ENCODE data around the gene FAM163A.
"Not testable (repeated sequence)": the region's sequence is repeated elsewhere in the genome, so short reads cannot be mapped to it uniquely, and the experiment has no call there.

The FAM163A gene

DNA sequence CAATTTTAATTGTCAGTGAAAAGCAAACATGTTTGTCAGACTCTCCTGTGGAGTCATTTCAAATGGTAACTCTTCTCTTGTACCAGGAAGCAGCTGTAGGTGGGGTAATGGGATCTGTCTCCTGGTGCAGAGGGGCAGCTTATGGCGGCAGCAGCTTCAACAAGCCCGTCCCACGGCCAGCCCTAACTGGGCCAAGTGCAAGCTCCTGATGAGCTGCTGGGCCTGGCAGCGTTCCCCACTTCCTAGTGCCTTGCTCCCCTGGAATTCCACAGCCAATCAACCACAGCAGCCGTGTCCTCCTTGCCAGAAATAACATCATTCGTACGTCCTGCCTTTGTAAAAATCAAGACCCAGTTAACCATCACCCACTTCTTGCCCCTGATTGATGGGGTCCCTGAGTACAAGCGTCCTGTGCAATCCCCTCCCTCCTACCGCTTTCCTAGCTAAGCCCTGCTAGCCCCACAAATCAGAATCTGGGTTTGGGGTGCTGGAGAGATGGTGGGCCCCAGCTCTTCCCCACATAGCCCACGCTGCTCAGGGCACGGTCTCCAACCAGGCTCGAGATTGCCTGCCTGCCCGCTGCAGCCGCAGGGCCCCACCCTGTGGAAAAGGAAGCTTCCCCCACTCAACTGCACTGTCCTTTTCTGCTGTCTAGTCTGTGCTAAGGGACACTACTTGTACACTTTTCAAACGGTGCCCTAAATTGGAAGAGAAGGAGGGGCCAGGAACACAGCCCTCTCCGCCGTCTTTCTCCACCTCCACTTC, 73.3 kb downstream of the FAM163A start:
- no peak for DNase-seq (ENCODE audit: low read depth)

- DNase-seq (ENCODE audit: low read depth): no peak
Measured at GRCh38 chr1:179817056-179817455, 74.0 kb downstream of the FAM163A start.

GRCh38 chr1:179817789-179818188, 74.7 kb downstream of the FAM163A start:
- no peak for DNase-seq (ENCODE audit: low read depth)

- DNase-seq (ENCODE audit: low read depth): no peak
Measured at GRCh38 chr1:179818260-179818659, 75.2 kb downstream of the FAM163A start.

- no peak for DNase-seq (ENCODE audit: low read depth)
Measured at GRCh38 chr1:179818743-179819173, 75.7 kb downstream of the FAM163A start.

GRCh38 chr1:179820226-179820970, 77.3 kb downstream of the FAM163A start:
- no peak for DNase-seq (ENCODE audit: low read depth)

- DNase-seq (ENCODE audit: low read depth): no peak
Measured at GRCh38 chr1:179821524-179821923, 78.4 kb downstream of the FAM163A start.

DNA sequence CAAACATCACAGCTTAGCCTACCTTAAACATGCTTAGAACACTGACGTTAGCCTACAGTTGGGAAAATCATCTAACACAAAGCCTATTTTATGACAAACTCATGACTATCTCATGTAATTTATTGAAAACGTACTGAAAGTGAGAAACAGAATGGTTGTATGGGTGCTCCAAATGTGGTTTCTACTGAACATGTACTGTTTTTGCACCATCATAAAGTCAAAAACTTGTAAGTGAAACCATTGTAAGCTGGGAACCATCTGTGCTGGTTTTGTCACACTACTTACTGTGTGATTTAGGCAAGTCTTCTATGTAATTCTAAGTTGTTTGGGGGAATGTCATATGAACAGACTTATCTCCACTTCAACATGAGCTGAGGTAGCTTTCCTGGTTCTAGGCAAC, 79.0 kb downstream of the FAM163A start:
- DNase-seq (ENCODE audit: low read depth): no peak

DNA sequence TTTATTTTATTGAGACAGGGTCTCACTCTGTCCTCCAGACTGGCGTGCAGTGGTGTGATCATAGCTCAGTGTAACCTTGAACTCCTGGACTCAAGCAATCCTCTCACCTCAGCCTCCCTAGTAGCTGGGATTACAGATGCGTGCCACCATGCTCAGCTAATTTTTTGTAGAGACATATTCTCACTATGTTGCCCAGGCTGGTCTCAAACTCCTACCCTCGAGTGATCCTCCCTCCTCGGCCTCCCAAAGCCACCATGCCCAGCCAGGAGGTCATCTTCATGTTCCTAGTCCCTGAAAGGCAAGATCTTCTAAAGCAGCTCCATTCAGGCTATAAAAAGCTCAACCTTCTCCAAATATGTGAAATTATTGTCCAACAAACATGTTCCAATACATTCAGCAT, 80.6 kb downstream of the FAM163A start:
- DNase-seq (ENCODE audit: low read depth): no peak

GRCh38 chr1:179824265-179824664, 81.2 kb downstream of the FAM163A start:
- no peak for DNase-seq (ENCODE audit: low read depth)

DNA sequence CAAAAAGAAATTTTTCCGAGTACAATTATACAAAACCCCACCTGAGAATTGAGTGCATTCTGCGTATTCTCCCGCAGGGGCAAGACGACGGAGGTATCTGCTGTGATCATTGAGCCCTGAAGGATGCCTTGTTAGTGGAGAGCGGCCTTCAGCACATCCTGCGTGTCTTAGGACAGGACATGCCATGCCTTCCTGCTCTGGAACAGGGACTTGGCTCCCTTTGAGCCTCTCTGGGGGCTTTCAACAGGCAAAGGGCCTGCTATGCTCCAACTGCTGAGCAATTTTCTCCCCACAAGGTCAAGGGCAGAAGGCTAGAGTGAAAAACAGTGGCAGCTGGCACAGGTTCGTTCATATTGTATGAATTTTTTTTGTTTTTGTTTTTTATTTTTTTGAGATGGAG, 82.1 kb downstream of the FAM163A start:
- DNase-seq (ENCODE audit: low read depth): no peak

- DNase-seq (ENCODE audit: low read depth): no peak
Measured at GRCh38 chr1:179825798-179826460, 82.8 kb downstream of the FAM163A start.

DNA sequence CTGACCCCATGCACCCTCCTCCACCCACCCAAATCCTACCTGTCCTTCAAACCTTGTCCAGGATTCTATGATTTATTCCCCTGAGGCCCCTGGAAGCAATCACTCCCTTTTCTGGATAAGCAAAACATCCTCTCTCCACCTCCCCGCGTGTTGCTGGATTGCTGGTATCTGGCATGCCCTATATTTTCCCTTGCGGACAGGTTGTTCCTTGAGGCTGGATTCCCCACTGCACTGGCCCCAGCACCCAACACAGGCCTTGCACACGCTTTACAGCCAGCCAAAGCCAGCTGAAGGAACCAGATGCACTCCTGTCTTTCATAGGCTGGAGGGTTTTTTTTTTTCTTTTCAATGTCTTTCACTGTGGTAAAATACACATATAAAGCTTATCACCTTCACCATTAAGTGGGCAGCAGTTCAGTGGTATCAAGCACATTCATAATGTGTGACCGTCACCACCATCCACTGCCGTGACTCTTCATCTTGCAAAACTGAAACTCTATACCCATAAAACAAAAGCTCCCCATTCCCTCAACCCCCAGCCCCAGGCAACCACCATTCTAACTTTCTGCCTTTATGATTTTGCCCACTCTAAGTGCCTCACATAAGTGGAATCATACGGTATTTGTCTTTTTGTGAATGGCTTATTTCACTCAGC, 83.7 kb downstream of the FAM163A start:
- no peak for DNase-seq (ENCODE audit: low read depth)

- no peak for DNase-seq (ENCODE audit: low read depth)
Measured at GRCh38 chr1:179828554-179829110, 85.5 kb downstream of the FAM163A start.

DNA sequence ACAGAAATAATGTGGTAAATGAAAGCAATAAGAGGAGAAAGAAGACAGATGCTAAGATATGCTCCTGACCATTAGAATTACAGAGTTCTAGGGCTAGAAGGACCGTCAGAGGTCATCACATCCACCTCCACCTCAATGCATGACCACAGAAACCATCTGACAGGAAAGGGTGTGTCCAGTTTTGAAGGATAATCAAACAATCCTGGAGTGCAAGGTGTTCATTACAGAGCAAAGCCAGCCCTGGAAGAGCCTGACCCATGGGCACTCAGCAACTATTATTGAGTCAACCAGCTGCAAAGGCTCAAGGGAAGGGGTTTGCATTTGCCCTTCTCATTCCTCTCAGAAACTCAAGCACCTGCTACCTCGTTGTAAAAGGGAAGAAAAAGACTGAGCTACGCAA, 88.1 kb downstream of the FAM163A start:
- no peak for DNase-seq (ENCODE audit: low read depth)

- no peak for DNase-seq (ENCODE audit: low read depth)
Measured at GRCh38 chr1:179831852-179832699, 89.0 kb downstream of the FAM163A start.

DNA sequence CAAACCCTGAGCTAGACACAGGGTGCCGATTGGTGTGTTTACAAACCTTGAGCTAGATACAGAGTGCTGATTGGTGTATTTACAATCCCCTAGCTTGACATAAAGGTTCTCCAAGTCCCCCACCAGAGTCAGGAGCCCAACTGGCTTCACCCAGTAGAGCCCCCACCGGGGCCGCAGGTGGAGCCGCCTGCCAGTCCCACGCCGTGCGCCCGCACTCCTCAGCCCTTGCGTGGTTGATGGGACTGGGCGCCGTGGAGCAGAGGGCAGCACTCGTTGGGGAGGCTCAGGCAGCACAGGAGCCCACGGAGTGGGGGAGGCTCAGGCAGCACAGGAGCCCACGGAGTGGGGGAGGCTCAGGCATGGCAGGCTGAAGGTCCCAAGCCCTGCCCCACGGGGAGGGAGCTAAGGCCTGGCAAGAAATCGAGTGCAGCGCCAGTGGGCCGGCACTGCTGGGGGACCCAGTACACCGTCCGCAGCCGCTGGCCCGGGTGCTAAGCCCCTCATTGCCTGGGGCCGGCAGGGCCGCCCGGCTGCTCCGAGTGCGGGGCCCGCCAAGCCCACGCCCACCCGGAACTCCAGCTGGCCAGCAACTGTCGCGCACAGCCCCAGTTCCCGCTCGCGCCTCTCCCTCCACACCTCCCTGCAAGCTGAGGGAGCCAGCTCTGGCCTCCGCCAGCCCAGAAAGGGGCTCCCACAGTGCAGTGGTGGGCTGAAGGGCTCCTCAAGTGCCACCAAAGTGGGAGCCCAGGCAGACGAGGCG, 93.8 kb downstream of the FAM163A start:
- DNase-seq (ENCODE audit: low read depth): not testable (repeated sequence)

DNA sequence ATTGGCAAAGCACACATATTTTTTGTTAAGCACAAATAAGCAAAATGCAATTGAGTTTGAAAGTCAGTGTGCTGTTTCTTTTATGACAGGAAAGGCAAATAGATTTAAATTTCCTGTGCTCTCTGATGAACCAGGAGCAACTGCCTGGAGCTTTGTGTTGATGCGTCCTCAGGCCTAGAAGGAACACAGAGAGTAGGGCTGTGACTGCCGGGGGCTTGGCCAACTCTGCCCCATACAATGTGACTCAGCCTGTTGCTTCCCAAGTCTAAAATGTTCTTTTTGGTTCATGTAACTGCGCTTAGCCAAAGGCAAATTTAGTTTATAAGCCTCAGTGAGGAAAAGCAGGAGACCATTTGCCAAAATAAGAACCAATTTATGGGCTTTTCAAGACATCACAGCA, 97.0 kb downstream of the FAM163A start:
- no peak for DNase-seq (ENCODE audit: low read depth)

DNA sequence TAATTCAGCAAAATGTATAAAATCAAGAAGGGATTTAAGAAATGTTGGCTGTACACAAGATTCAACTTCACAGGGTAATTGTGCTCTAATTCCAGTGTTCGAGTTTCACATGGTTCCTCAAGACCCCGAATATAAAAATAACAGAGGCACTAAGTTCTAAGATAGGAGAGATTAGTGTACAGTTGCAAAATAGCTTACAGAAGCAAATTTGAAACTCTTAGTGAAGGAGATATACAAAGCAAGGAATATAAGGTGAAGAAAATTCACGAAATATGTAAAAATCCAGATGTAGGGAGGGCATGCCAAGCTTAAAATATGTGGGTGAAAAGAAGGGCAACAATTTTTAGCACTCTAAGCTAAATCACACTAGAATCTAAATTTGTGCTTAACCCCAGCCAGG, 105.1 kb downstream of the FAM163A start:
- no peak for DNase-seq (ENCODE audit: low read depth)

DNA sequence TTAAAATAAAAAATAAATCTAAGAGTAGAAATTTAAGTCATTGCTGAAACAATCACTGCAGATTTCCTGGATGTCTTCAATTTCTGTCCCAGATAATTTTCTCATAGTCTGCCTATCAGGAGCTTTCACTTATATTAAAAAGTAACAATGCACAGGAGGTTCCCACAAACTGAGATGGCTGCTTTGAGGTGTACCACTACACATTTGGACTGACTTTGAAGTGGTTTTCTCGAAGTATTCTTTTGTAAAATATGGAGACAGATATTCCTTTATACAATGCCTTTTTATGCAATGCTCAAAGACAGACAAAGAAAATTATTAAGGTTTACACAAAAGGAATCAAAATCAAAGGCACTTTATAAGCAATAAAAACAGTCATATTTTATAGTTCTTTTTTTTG, 110.0 kb downstream of the FAM163A start:
- DNase-seq (ENCODE audit: low read depth): no peak

All from activated T-cell treated with anti-CD3 and anti-CD28 coated beads for 48 hours (primary cell).